Skeletal muscle cell (primary cell): Measurements from ENCODE around the gene ERCC4.

ENCODE experiments used
- DNase-seq: peaks from one replicate; pipeline ENCODE4 v3.0.0-alpha.2; 2010; ENCODE audit warnings: low read depth
- H3K4me3 ChIP-seq: 2 replicates; pipeline ENCODE4 v1.5.1; 2011; ENCODE audit warnings: low read depth, mild to moderate bottlenecking, control low read depth, low read length, moderate library complexity

ERCC4 gene

DNA sequence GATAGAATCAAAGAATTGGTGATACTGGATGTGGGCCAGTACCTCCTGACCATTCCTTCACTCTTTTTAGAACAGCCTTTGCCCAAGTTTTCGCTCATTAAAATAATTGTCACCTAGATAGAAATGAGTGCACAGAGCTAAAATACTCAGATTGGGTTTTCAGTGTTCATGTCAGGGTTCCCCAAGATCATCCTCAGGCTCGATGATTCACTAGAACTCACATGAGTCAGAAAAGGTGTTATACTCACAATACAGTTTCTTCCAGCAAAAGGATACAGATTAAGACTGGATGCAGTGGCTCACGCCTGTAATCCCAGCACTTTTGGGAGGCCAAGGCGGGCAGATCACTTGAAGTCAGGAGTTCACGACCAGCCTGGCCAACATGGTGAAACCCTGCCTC lies 19.9 kb downstream of the ERCC4 start:
- no peak overlapping the region for H3K4me3 ChIP-seq
- DNase-seq = no peak

DNA sequence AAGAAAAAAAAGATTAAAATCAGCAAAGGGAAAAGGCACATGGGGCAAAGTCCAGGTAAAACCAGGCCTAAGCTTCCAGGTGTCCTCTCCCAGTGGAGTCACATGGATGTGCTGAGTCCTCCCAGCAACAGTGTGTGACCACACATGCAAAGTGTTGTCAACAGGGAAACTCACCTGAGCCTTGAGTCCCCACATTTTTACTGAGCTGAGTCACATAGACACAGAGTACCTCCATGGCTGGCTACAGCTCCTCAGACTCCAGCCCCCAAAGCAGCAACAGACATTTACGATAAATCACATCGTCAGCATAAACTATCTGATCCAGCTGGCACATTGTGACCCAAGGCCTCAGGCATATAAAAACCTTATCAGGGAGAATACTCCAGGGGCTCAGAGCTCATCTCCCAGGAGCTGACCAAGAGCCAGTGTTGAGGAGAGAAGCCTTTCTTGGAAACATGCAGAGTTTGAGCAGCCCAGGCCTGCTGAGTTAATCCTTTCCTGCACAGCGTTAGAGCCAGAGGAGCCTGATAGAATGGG lies 20.5 kb downstream of the ERCC4 start:
- no peak overlapping the region for H3K4me3 ChIP-seq
- no peak for DNase-seq

DNA sequence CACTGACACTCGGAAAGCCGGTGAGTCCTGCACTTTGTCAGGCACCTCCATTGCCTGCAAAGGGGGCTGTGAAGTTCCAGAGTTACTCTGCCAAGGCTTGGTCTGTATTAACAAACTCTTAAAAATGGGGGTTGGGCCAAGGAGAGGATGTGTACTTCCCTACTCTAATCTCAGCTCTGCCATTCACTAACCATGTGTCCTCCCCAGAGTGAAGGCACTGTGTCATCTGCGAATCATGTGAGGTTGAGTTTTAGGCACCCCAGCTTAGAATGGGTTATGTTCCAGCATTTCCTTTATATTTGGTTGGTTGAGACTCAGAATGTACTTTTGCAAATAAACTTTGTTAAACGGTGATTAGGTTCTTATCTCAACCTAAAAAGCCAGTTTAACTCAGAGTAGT lies 24.9 kb downstream of the ERCC4 start:
- H3K4me3 ChIP-seq = no peak overlapping the region
- DNase-seq = no peak

DNA sequence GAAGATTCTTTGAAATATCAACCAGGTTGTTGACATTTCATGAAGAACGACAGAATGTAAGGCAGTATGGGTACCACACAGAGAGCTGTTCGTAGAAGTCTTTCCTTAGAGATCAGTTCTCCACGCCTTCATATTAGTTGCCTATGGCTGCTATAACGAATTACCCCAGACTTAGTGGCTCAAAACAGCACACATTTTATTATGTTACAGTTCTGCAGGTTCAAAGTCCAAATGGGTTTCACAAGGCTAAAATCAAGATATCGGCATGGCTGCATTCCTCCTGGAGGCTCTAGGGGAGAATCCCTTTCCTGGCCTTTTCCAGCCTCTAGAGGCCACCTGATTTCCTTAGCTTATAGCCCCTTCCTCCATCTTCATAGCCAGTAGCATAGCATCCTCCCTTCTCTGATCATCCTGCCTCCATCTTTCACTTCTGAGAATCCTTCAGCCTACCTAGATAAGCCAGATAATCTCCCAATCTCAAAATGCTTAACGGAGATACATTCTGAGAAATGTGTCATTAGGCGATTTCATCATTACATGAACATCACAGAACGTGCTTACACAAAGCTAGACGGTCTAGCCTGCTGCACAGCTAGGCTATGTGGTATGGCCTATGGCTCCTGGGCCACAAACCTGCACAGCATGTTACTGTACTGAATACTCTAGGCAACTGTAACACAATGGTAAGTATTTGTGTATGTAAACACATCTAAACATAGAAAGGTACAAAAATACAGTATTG lies 26.0 kb downstream of the ERCC4 start:
- H3K4me3 ChIP-seq = no peak overlapping the region
- DNase-seq = no peak

DNA sequence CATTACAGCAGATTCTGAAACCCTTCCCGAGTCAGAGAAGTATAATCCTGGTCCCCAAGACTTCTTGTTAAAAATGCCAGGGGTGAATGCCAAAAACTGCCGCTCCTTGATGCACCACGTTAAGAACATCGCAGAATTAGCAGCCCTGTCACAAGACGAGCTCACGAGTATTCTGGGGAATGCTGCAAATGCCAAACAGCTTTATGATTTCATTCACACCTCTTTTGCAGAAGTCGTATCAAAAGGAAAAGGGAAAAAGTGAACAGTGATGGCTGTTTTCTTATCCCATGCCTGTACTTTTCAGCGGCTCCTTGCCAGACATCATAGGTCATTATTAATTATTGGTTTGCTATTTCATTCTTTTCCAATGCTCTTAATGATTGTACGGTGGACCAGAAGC lies 28.1 kb downstream of the ERCC4 start:
- H3K4me3 ChIP-seq = no peak overlapping the region
- no peak for DNase-seq

DNA sequence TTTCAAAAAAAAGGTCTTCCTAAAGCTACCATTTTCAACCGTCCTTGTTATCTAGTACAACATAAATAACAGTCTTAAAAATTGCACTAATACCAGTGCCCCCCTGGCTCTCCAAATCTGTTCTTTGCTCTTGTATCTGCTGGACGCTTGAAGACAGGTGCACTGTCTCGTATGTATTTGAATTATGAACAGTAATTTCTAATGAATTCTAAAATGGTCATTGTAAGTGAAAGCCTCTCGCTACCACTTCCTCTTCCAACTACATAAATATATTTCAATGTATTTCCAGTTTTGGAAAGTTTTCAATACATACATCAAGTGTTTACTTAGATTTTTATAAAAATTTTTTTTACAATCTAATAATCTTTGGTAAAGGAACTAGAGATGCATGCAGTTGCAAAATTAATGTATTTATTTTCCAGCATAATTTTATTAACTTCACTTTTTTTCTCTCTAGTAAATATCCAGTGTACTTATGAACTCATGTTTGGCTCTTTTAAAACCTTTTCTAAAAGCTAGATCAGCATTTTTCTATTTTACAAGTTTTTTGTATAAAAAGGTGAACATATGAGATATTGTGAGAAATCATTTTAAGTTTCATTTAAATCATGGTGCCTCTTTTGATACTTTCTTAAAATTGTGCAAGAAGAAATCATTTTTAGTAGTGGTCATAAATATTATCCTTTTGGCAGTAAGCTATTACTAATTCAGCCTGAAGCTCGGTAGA lies 31.0 kb downstream of the ERCC4 start:
- DNase-seq = no peak
- no peak overlapping the region for H3K4me3 ChIP-seq

DNA sequence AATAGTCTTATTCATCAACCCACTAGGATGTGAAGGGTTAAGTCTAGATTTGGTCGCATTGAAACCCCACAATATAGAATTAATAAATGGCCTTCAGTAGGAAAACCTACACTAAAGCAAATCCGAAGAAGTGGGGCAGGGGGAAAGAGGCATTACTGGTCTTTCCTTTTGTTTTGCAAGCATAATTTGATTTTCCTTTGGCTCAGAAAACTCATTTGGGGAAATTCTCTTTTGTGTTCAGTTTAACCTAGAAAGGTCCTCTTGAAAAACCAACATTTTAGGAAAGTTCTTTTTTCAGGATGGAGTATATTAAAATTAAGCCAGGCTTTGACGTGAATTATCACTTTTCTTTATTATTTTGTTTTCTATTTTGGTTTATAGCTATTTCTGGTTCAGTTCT lies 31.7 kb downstream of the ERCC4 start:
- no peak for DNase-seq

DNA sequence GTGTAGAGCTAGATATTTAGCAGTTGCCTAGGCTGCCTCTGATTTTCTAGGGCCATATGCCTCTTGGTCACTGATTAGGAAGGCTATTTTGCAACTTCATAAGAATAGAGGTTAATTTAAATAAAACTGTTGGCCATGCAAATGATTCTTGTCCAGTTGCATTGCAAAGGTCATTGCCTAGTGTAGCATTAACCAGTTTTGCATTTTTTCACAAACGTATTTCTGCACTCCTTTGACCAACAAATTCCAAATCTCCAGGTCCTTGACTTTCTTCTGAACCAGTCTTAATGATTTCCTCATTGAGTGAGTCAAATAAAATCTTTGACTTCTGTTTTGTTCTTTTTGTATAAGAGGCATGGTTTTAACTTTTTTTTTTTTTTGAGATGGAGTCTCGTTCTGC lies 33.5 kb downstream of the ERCC4 start:
- no peak for DNase-seq

More for the DNA sequence above, 31.7 kb downstream of the ERCC4 start:
- H3K4me3 ChIP-seq = no peak overlapping the region

DNA sequence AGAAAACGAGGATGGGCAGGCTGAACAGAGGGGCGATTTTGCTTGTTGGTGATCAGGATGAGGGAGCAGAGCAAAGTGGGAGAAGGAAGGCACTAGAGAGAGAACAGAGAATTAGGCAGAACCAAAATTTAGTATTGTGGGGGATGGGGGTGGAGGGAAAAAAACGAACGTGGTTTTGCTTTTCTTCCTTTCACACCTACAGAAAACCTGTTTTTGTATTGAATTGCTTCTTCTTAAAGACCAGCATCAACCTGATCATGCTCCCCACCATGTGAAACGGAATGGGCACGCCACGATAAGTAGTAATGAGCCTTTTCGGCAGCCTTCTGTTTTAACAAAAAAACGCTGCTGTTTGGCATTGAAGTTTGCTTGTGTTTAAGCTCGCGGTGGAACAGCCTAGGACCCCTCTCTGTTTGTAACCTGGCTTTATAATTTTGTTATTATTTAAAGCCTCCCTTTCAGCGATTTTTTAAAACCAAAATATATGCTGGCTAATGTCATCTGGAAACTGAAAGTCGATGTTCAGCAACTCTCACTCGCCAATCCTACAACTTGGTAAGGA lies 36.8 kb downstream of the ERCC4 start:
- no peak for DNase-seq
- peak overlapping the region; percentile 25 for H3K4me3 ChIP-seq

More for the DNA sequence above, 33.5 kb downstream of the ERCC4 start:
- no peak overlapping the region for H3K4me3 ChIP-seq

DNA sequence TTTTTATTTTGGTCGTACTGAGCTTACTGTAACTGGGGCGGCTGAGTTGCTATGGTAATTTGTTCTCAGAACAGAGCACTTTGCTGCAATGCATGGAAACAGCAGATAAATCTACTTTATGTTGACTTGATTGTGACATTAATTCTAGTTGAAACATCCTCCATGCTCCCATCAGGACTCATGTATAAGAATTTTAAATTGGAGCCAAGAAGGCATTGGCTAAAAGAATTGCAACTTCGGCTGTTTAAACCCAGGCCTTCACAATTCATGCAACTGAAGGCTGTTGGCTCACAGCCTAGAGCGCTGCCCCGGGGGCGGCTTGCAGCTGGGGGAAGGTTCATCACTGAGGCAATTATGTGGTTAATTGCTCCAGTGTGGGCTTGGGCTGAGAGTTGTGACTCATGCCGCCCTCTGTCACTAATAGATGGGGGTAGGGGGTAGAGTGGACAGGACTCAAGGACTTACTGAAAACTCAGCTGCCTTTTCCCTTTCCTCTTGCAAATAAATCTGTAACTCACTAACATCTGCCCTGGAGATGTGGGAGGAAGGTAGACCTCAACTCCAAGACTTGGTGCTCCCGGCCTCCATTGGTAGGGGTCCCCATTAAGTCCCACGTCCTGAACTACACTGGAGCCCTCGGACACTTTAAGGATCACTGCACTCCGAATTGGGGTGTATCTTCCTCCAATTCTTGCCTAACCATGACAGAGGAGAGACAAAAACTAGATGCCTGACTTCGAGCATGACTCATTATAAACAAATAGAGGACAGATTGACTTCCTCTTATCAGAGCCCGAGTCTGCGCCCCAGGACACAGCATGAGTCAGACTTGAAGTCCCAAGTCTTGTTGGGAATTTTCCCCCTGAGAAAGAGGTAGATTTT lies 37.5 kb downstream of the ERCC4 start:
- DNase-seq = peak; percentile 95
- H3K4me3 ChIP-seq = peak overlapping the region; percentile 25

DNA sequence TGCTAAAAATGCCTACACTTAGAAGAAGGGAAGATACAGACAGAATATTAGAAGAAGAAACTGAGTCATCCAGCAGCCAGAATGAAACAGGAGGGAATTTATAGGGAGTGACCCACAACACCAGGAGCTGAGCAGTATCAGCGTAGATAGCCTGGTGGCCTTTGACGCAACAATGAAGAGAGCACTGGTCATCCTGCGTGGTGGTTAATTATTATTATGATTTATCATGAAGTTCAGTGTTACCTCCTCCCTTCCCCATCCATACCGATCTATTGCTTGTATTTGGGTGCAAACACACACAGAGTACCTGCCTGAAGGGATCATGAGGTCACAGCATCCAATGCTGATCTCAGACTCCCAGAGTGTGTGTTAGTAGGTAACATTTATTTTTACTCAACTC lies 38.5 kb downstream of the ERCC4 start:
- DNase-seq = no peak
- no peak overlapping the region for H3K4me3 ChIP-seq

DNA sequence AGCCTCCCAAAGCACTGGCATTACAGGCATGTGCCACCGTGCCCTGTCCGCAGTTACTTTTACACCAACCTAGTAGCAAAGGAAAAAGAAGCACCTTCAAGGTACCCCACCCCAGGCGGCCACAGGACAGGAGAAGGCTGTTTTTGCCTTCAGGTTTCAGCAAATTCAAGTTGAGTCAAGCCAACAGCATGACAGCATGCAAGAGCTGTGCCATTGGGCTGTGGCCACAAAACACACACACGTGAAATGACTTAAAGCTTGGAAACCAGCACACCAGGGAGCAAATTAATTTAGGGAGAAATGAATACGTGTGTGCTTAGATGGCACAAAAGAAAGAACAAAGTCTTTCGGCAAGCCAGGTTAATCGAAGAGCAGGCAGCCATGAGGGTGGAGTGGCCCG lies 39.7 kb downstream of the ERCC4 start:
- no peak for DNase-seq
- H3K4me3 ChIP-seq = no peak overlapping the region

DNA sequence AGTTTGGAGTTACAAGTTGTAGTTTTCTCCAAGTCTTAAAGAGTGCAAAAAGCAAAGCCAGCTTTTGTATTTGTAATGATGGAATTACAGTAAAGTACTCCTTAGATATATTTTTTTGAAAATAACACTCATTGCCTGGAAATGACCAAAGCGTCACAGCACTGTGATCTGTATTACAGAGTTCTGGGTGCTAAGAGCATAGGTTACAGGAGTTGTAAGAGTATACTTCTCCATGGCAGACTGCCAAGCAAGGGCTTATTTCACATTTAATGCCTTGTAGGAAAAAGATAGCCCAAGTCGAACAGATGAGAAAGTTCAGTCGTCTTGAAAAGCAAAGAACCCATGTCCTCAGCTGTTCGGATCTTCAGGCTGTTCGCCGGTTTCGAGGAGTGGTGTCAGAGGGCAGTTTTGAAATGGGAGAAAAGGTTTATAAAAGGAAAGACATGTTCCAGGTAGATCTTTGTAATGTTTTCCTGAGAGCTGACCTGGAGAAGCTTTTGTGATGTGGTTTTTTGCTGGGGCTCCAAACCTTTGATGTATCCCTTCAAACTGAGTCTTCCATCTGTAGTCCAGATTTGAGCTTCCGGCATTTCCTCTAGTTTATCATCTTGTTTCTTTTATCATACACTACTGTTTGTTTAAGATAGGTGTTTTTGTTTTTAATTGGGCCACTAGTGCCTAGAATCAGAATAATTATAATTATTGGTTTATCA lies 41.3 kb downstream of the ERCC4 start:
- H3K4me3 ChIP-seq = no peak overlapping the region
- peak; percentile 66 for DNase-seq

DNA sequence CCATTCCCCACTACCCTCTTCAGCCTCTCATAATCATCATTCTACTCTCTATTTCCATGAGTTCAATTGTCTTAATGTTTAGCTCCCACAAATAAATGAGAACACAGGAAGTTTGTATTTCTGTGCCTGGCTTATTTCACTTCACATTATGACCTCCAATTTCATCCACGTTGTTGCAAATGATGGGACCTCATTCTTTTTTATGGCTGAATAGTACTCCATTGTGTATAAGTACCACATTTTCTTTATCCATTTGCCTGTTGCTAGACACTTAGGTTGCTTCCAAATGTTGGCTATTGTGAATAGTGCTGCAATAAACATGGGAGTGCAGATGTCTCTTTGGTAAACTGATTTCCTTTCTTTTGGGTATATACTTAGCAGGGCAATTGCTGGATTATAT lies 42.3 kb downstream of the ERCC4 start:
- no peak for DNase-seq
- no peak overlapping the region for H3K4me3 ChIP-seq

DNA sequence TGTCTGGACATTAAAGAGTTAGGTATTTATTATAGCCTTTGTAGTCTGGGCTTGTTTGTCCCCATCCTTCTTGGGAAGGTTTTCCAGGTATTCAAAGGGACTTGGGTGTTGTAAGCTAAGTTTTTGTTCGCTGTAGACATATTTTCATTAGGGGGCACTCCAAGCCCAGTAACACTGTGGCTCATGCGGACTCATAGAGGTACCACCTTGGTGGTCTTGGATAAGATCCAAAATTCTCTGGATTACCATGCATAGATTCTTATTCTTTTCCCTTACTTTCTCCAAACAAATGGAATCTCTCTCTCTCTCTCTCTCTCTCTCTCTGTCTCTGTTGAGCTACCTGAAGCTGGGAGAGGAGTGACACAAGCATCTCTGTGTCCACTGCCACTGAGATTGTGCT lies 48.9 kb downstream of the ERCC4 start:
- no peak overlapping the region for H3K4me3 ChIP-seq
- DNase-seq = no peak

DNA sequence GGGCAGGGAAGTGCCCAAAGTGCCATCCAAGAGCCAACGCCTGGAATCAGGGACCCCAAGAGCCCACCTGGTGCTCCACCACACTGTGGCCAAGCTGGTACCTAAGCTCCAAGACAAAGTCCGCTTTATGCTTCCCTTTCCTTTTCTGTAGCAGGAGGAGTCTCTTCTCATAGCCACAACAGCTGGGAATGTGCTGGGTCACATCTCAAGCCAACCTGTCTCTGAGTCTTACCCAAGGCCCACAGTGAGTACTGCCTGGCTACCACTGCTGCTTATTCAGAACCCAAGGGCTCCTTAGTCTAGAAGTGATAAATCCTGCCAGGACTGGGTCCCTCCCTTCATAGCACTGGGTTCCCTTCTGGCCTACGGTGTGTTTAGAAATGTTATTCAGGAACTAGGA lies 49.8 kb downstream of the ERCC4 start:
- no peak overlapping the region for H3K4me3 ChIP-seq
- no peak for DNase-seq

DNA sequence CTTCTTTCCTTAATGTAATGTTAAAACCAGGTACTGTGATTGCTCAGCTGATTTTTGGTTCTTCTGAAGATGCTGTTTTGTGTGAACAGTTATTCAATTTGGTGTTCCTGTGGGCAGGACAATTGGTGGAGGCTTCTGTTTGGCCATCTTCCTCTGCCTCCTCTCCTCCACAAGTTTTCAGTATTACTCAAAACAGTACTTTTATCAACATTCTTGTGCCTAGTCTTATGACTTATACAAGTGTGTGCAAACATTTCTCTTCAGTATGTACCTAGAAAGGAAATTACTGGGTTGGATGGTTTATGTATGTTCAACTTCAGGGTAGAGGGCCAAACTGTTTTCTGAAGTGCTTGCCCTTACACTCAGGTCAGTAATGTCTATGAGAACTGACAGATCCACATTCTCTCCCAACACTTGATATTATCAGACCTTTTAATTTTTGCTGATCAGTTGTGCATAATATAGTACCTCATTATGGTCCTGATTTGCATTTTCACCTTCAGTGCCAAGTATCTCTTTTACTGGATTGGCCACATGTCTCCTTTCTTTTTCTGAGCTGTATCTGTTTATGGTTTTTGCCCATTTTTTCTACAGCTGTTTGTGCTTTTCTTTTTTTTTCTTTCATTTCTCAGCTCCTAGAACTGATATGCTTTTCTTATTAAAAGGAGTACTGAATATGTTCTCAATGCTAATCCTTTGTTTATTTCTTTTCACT lies 50.9 kb downstream of the ERCC4 start:
- no peak for DNase-seq
- no peak overlapping the region for H3K4me3 ChIP-seq

DNA sequence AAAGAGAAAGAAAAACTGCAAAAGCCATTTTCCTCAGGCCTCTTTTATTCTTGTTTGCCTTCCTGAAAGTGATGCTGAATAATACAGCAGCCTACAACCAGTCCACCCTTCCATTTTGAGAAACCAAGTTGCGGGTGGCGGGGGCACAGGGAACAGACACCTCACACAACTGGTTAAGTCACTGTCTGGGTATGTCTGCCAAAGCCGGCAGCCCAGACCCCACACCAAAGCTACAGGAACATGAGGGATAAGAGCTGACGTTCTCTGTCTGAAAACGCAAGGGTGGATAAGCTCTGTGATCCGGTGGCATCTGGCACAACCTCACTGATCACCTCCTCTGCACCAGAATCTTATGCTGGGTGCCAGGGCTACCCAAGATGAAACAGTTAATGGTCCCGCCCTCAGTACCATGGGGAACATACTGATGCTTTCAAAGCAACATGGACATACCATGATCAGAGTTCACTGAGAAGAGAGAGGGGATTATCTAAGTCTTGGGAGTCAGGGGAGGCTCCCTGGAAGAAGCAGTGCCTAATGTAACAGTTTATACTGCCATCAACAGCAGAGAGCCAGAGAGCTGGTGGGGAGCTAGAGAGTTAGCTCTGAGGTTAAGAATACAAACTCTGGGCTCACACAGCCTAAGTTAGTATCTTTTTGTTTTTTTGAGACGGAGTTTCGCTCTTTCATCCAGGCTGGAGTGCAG lies 53.5 kb downstream of the ERCC4 start:
- no peak overlapping the region for H3K4me3 ChIP-seq
- DNase-seq = no peak
